AG04450 (cell line): ENCODE measurements around the gene GRID1. TPM values are rescaled to one million over a fixed set of nuclear protein-coding genes. Genes with fewer than 3 reads are reported as not detected.

Source experiments
- CTCF ChIA-PET: fragments of 300-600, 350-600 bp; formaldehyde crosslinking; extraction: SDS; loops from one replicate; lab custom pipeline; 2022; ENCODE audit warnings: antibody characterized with exemption, inconsistent platforms; lab: Charles Lee
- POLR2A ChIA-PET: fragments of 350-600 bp; formaldehyde crosslinking; extraction: SDS; loops from one replicate; lab custom pipeline; 2021; ENCODE audit warnings: antibody characterized with exemption, inconsistent platforms; lab: Yijun Ruan, JAX
- DNase-seq: peaks from one replicate; pipeline ENCODE4 v3.0.0-alpha.2; 2011; ENCODE audit warnings: low read depth, low spot score
- H3K27ac ChIP-seq: one replicate; pipeline ENCODE4 v1.5.1; 2012; ENCODE audit warnings: low read depth, low read length, control low read depth
- H3K27me3 ChIP-seq: one replicate; pipeline ENCODE4 v1.6.0; 2012; ENCODE audit warnings: low read length; ENCODE audit not compliant: control insufficient read depth, insufficient read depth
- H3K4me3 ChIP-seq: 2 replicates; pipeline ENCODE4 v1.5.1; 2011; ENCODE audit warnings: mild to moderate bottlenecking, low read depth, low read length, control low read depth
- H3K9me3 ChIP-seq: 2 replicates; pipeline ENCODE4 v1.5.1; 2012; ENCODE audit warnings: low read length; ENCODE audit not compliant: control insufficient read depth, insufficient read depth
- CTCF ChIP-seq: IDR thresholded peaks from 2 replicates; pipeline ENCODE4 v1.5.1; 2011; ENCODE audit warnings: low read depth, low read length, control low read depth, inconsistent platforms
- polyA plus RNA-seq: library from polyadenylated mRNA; depleted of rRNA; stranded (reverse); fragments of >200 nt; gene quantifications from 2 replicates; pipeline ENCODE4 v1.2.3, GENCODE V29; 2011

Gene GRID1
- polyA plus RNA-seq, 1 experiment: not detected

GRCh38 chr10:86393362-86393761 is 26.8 kb upstream of the GRID1 start:
- TF ChIP-seq CTCF: no peak
- CTCF ChIA-PET: no interaction called here
- no peak overlapping the region for H3K4me3 ChIP-seq
- no peak for DNase-seq
- H3K9me3 ChIP-seq: no peaks in the 10 kb centered on the region; the same call in 1 of the 2 replicates
- POLR2A ChIA-PET: no interaction called here
- no peak overlapping the region for H3K27ac ChIP-seq
- peaks cover 29% of the 10 kb centered on the region for H3K27me3 ChIP-seq

- Histone ChIP-seq H3K4me3 (no peak overlapping the region), H3K9me3 (no peaks in the 10 kb centered on the region; the same call in 1 of the 2 replicates), H3K27me3 (peaks cover 34% of the 10 kb centered on the region), H3K27ac (no peak overlapping the region)
- TF ChIP-seq CTCF: no peak
- DNase-seq: no peak
- ChIA-PET CTCF (interaction anchor here (0.6 kb wide), 1 partner anchor 15 kb away, joined by 3 read pairs; no protein-coding TSS in a partner anchor), POLR2A (no interaction called here)
Observed at GRCh38 chr10:86392723-86393094, 26.1 kb upstream of the GRID1 start.

GRCh38 chr10:86391986-86392722 is 25.6 kb upstream of the GRID1 start:
- peaks cover 39% of the 10 kb centered on the region for H3K27me3 ChIP-seq
- ChIA-PET POLR2A (no interaction called here), CTCF (interaction anchor here (0.6 to 1.8 kb wide), 2 partner anchors 8 to 14 kb away, joined by 3 to 8 read pairs; no protein-coding TSS in a partner anchor)
- H3K4me3 ChIP-seq: no peak overlapping the region
- no peak for TF ChIP-seq CTCF
- no peaks in the 10 kb centered on the region; the same call in 1 of the 2 replicates for H3K9me3 ChIP-seq
- DNase-seq: no peak
- H3K27ac ChIP-seq: no peak overlapping the region

- H3K4me3 ChIP-seq: no peak overlapping the region
- H3K27me3 ChIP-seq: peaks cover 42% of the 10 kb centered on the region
- DNase-seq: no peak
- TF ChIP-seq CTCF: no peak
- no peaks in the 10 kb centered on the region; the same call in 1 of the 2 replicates for H3K9me3 ChIP-seq
- H3K27ac ChIP-seq: no peak overlapping the region
- ChIA-PET POLR2A (no interaction called here), CTCF (interaction anchor here (1.8 kb wide), 1 partner anchor 9 kb away, joined by 8 read pairs; no protein-coding TSS in a partner anchor)
Observed at GRCh38 chr10:86391236-86391840, 24.7 kb upstream of the GRID1 start.
